NCI-H1105 treated with DMSO at 0.1 percent for 48 hours (cell line): ENCODE results near the gene WDHD1.
A peak's percentile ranks its signal among the peaks of the same experiment; 100 is the strongest.
"Not testable (repeated sequence)": the region's sequence is repeated elsewhere in the genome, so short reads cannot be mapped to it uniquely, and the experiment has no call there.

ENCODE experiments used
- DNase-seq: peaks from one replicate; lab custom pipeline; 2025; lab: John Stamatoyannopoulos, UW

The WDHD1 gene

GRCh38 chr14:55048900-55049436, 22.1 kb upstream of the WDHD1 start:
- DNase-seq: no peak

- DNase-seq: no peak
Measured at GRCh38 chr14:55047301-55048053, 20.6 kb upstream of the WDHD1 start.

GRCh38 chr14:55045087-55045486, 18.2 kb upstream of the WDHD1 start:
- no peak for DNase-seq

GRCh38 chr14:55043528-55043927, 16.6 kb upstream of the WDHD1 start:
- no peak for DNase-seq

GRCh38 chr14:55038708-55039107, 11.8 kb upstream of the WDHD1 start:
- DNase-seq: no peak

- DNase-seq: not testable (repeated sequence)
Measured at GRCh38 chr14:55037995-55038394, 11.1 kb upstream of the WDHD1 start.

- no peak for DNase-seq
Measured at GRCh38 chr14:55031190-55031589, 4.3 kb upstream of the WDHD1 start.

- no peak for DNase-seq
Measured at GRCh38 chr14:55028476-55028875, 1.6 kb upstream of the WDHD1 start.

- peak; percentile 29 for DNase-seq
Measured at GRCh38 chr14:55028066-55028465, 1.2 kb upstream of the WDHD1 start.

GRCh38 chr14:55026441-55026792, 482 bp downstream of the WDHD1 start:
- DNase-seq: no peak

- no peak for DNase-seq
Measured at GRCh38 chr14:55025948-55026347, 951 bp downstream of the WDHD1 start.

GRCh38 chr14:55024365-55024764, 2.5 kb downstream of the WDHD1 start:
- not testable (repeated sequence) for DNase-seq

- no peak for DNase-seq
Measured at GRCh38 chr14:55019968-55020554, 6.8 kb downstream of the WDHD1 start.

- no peak for DNase-seq
Measured at GRCh38 chr14:55015006-55015405, 11.9 kb downstream of the WDHD1 start.

- no peak for DNase-seq
Measured at GRCh38 chr14:55005071-55005470, 21.8 kb downstream of the WDHD1 start.

GRCh38 chr14:55000381-55000780, 26.5 kb downstream of the WDHD1 start:
- DNase-seq: no peak

GRCh38 chr14:54985156-54985555, 41.7 kb downstream of the WDHD1 start:
- DNase-seq: no peak

GRCh38 chr14:54981698-54982097, 45.2 kb downstream of the WDHD1 start:
- DNase-seq: no peak

GRCh38 chr14:54979039-54979438, 47.9 kb downstream of the WDHD1 start:
- DNase-seq: no peak

- DNase-seq: no peak
Measured at GRCh38 chr14:54976316-54976715, 50.6 kb downstream of the WDHD1 start.

- no peak for DNase-seq
Measured at GRCh38 chr14:54975856-54976255, 51.0 kb downstream of the WDHD1 start.

- no peak for DNase-seq
Measured at GRCh38 chr14:54974788-54975414, 52.0 kb downstream of the WDHD1 start.

- no peak for DNase-seq
Measured at GRCh38 chr14:54967496-54967895, 59.4 kb downstream of the WDHD1 start.
